Measurements from ENCODE around the gene SLC16A8. TPM values are rescaled to one million over a fixed set of nuclear protein-coding genes. Genes with fewer than 3 reads are reported as not detected.

The SLC16A8 gene
- total RNA-seq, 1 experiment from 2014 or later: 1.1 TPM

DNA sequence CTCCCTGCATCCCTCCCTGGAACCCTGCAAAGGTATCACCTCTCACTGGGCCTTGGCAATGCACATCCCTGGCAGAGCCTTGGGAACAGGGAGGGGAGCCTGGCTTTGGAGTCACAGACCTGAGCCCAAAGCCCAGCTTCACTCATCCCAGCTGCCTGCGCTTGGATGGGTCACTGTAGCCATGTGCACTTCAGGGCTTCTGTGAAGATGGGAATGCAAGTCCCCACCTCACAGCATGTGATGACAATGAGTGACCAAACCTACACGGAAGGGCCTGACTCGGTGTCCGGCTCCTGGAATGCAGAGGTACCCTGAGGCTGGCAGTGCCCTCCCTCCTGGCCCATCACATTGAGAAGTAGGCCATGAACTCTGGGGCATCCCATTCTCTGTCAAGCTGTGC lies 49.3 kb upstream of the SLC16A8 start:
- Histone ChIP-seq H4K8ac (replicated peaks; ENCODE audit: insufficient read length, low read depth, low read length) (no peak overlapping the region), H2BK12ac (ENCODE audit: insufficient read length, low read depth, low read length) (no peak overlapping the region), H3T11ph (ENCODE audit: low read length) (no peak overlapping the region), H4K20me1 (ENCODE audit: control insufficient read depth, insufficient read depth, insufficient read length) (no peaks in the 10 kb centered on the region), H3K23ac (ENCODE audit: insufficient read length, low read depth, low read length) (no peak overlapping the region), H2AFZ (ENCODE audit: low read length) (no peak overlapping the region), H4K91ac (ENCODE audit: insufficient read length, low read depth, low read length) (no peak overlapping the region), H3K56ac (ENCODE audit: insufficient read length, low read depth, low read length) (no peak overlapping the region), H3K4me2 (ENCODE audit: insufficient read depth, insufficient read length, low read length) (no peak overlapping the region), H4K5ac (ENCODE audit: insufficient read length, low read depth, low read length) (no peak overlapping the region), H2BK20ac (ENCODE audit: low read depth, low read length, poor library complexity, severe bottlenecking) (no peak overlapping the region), H3K23me2 (ENCODE audit: insufficient read length, low read depth, low read length, poor library complexity, severe bottlenecking) (no peaks in the 10 kb centered on the region), H3K27ac (ENCODE audit: insufficient read length, low read depth, low read length) (no peak overlapping the region), H3K9ac (ENCODE audit: extremely low read depth, insufficient read length, low read length) (no peak overlapping the region), H3K18ac (ENCODE audit: insufficient read length, low read depth, low read length) (no peak overlapping the region), H2BK120ac (ENCODE audit: low read depth, low read length, poor library complexity, severe bottlenecking) (no peak overlapping the region), H2AK5ac (ENCODE audit: insufficient read length, low read length) (no peak overlapping the region), H3K4ac (ENCODE audit: low read depth, low read length) (no peak overlapping the region), H2BK5ac (ENCODE audit: insufficient read length, low read length) (no peak overlapping the region), H3K14ac (ENCODE audit: insufficient read depth, low read length) (no peak overlapping the region), H3K4me1 (ENCODE audit: insufficient read depth, low read length) (no peaks in the 10 kb centered on the region), H3K79me2 (ENCODE audit: insufficient read depth, low read length) (no peaks in the 10 kb centered on the region), H3K9me3 (ENCODE audit: control insufficient read depth, low read depth, low read length) (no peaks in the 10 kb centered on the region), H2BK15ac (ENCODE audit: low read depth, low read length) (no peak overlapping the region), H3K27me3 (ENCODE audit: insufficient read depth, low read length) (no peaks in the 10 kb centered on the region), H3K79me1 (ENCODE audit: insufficient read depth, low read depth, low read length, poor library complexity, severe bottlenecking) (no peaks in the 10 kb centered on the region)
- no peak for DNase-seq
- TF ChIP-seq, protein P1, sequence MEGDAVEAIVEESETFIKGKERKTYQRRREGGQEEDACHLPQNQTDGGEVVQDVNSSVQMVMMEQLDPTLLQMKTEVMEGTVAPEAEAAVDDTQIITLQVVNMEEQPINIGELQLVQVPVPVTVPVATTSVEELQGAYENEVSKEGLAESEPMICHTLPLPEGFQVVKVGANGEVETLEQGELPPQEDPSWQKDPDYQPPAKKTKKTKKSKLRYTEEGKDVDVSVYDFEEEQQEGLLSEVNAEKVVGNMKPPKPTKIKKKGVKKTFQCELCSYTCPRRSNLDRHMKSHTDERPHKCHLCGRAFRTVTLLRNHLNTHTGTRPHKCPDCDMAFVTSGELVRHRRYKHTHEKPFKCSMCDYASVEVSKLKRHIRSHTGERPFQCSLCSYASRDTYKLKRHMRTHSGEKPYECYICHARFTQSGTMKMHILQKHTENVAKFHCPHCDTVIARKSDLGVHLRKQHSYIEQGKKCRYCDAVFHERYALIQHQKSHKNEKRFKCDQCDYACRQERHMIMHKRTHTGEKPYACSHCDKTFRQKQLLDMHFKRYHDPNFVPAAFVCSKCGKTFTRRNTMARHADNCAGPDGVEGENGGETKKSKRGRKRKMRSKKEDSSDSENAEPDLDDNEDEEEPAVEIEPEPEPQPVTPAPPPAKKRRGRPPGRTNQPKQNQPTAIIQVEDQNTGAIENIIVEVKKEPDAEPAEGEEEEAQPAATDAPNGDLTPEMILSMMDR (conservative IDR thresholded peaks at IDR 0.05): no peak
- Mint-ChIP-seq H3K27me3 (ENCODE audit: low read depth) (no peaks in the 10 kb centered on the region), H3K27ac (no peak overlapping the region), H3K36me3 (ENCODE audit: insufficient read depth in 1 of 3, low read depth in 3 of 3) (peaks cover 0 to 36% (median 25%) of the 10 kb centered on the region in 3 experiments; a peak in 6 of 7 replicates), H3K4me3 (no peak overlapping the region), H3K4me1 (no peaks in the 10 kb centered on the region), H3K9me3 (no peaks in the 10 kb centered on the region)
- WGBS (ENCODE audit: extremely low coverage, insufficient read length, low lambda C conversion rate): no CpG with 5 or more reads among the region's 4 CpGs
